ENCODE data around the gene IL17C.

DNA sequence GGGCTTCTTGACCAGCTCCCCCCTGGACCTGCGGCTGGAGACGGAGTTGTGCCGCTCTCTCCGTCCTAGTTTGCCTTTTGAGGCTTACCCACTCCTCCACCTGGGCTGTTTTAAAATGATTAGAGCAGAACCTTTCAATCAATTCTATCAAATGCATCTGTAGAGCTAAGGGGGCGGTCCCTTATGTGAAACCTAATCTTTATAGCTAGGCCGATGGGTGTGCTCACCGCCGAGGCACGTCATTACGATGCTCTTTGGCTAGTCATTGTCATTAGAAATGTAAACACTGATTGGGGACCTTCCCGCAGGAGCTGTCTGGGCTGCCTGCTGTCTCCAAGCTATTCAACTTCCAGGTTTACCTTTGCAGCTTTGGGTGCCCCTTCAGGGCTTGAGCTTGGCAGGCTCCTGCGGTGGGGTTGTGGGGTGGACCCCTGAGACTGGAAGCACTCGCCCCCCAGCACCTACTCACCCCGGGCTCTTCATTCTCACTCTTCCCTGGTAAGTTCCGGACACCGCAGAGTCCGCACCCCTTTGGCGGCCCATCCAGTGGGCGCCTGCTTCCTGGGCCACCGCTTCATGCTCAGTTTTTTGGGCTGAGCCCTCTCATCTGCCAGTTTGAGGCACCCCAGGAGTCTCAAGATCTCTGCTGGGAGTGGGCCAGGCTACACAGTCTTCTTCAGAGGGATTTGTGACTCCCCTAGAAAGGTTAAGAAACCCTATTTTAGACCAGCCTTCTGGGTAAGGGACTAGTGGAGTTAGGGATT, 20.9 kb upstream of the IL17C start:
- TF ChIP-seq EP300 (IDR thresholded peaks at IDR 0.05; ENCODE audit: borderline replicate concordance in 1 of 2, low read depth in 2 of 2, low read length in 2 of 2) = no peak
- TF ChIP-seq, protein P1, sequence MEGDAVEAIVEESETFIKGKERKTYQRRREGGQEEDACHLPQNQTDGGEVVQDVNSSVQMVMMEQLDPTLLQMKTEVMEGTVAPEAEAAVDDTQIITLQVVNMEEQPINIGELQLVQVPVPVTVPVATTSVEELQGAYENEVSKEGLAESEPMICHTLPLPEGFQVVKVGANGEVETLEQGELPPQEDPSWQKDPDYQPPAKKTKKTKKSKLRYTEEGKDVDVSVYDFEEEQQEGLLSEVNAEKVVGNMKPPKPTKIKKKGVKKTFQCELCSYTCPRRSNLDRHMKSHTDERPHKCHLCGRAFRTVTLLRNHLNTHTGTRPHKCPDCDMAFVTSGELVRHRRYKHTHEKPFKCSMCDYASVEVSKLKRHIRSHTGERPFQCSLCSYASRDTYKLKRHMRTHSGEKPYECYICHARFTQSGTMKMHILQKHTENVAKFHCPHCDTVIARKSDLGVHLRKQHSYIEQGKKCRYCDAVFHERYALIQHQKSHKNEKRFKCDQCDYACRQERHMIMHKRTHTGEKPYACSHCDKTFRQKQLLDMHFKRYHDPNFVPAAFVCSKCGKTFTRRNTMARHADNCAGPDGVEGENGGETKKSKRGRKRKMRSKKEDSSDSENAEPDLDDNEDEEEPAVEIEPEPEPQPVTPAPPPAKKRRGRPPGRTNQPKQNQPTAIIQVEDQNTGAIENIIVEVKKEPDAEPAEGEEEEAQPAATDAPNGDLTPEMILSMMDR (IDR thresholded peaks at IDR 0.05; ENCODE audit: control extremely low read depth in 1 of 3, insufficient read depth in 1 of 3, low read depth in 1 of 3, low read length in 3 of 3) = no peak
- TF ChIP-seq, protein P2, sequence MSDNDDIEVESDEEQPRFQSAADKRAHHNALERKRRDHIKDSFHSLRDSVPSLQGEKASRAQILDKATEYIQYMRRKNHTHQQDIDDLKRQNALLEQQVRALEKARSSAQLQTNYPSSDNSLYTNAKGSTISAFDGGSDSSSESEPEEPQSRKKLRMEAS (IDR thresholded peaks at IDR 0.05) = no peak
- no peak for TF ChIP-seq SIX5 (IDR thresholded peaks at IDR 0.05; ENCODE audit: low read depth, low read length)
- TF ChIP-seq SUZ12 (IDR thresholded peaks at IDR 0.05; ENCODE audit: low read length) = no peak
- no peak for TF ChIP-seq POLR2AphosphoS5 (IDR thresholded peaks at IDR 0.05; ENCODE audit: low read depth, low read length)
- no peak for TF ChIP-seq KDM4A (IDR thresholded peaks at IDR 0.05; ENCODE audit: low read depth, low read length, severe bottlenecking)

All from H1 (cell line).